COLO668 (cell line): ENCODE measurements around the gene SRPRB.
A peak's percentile ranks its signal among the peaks of the same experiment; 100 is the strongest.
"Not testable (repeated sequence)": the region's sequence is repeated elsewhere in the genome, so short reads cannot be mapped to it uniquely, and the experiment has no call there.

Experiments used
- DNase-seq: peaks from one replicate; lab custom pipeline; 2025; ENCODE audit not compliant: unreplicated experiment; lab: John Stamatoyannopoulos, UW

SRPRB gene

DNA sequence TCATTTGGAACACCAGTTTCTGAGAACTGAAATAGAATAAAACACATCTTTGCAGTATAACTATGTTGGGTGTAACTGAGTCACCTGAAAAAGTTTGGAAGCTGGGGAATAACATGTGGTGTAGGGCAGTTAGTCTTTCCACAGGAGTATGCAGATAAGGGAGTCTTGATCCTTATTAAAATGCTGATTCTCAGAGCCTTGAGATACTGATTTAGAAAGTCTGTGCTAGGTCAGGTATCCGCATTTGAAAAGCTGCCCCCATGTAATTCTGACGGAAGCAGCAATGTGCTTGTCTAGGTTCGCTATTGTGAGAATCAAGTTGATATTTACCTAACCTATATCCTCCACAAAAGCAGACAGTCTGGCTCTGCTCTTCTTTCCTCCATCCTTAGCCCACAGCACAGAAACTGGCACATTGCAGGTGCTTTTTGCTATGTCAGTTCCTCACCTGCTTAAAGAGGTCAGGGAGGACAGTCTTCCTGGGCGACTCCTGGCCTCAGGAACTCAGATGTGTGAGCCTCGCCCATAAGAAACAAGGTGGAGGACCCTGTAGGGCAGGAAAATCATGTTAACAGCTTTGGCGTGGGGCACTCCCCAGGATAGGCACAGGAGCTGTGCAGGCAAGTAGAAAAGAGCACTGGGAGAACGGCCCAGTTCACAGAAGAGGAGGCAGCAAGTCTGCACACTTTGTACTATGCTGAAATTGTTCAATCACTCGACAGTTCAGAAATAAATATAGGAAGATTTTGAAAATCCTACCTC, 27.6 kb upstream of the SRPRB start:
- DNase-seq = no peak

DNA sequence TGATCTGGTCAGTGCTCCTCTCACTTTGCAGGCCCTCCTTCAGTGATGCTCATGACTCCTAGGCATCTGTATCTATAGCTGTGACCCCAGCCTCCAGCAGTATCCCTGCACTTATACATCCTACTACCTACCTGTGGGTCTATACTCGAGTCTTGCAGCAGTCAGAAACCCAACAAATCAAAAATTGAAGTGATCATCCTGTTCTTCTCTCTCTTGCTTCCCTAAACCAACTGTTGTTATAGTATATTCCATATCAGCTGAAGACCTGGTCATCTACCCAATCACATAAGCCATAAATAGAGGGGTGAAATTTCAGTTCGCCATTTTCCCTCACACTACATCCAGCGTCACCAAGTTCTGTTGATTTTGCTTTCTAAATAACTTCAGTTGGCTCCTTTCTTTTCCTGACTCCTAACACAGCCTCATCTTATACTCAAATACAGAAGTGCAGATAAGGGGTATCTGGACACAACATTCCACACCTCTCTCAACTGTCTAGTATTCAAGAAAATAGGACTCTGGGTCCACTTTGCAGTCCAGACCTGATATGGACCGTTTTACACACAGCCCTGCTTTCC, 25.9 kb upstream of the SRPRB start:
- DNase-seq = no peak

DNA sequence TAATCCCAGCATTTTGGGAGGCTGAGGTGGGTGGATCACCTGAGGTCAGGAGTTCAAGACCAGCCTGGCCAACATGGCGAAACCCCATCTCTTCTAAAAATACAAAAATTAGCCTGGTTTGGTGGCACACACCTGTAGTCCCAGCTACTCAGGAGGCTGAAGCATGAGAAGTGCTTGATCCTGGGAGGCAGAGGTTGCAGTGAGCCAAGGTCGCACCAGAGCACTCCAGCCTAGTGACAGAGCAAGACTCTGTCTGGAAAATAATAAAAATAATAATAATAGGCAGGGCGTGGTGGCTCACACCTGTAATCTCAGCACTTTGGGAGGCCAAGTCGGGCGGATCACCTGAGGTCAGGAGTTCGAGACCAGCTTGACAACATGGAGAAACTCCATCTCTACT, 24.9 kb upstream of the SRPRB start:
- DNase-seq = not testable (repeated sequence)

DNA sequence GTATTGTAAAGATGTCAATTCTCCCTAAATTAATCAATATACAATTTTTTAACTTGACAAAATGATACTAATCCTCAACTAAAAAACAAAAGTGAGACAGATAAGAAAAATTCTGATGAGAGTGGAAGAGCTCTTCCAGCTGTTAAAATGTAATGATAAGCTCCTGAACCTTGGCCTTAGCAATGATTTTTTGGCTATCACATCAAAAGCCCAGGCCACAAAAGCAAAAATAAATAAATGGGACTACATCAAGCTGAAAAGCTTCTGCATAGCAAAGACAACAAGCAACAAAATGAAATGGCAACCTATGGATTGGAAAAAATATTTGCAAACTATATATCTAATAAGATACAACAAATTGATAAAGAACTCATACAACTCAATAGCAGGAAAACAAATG, 24.0 kb upstream of the SRPRB start:
- no peak for DNase-seq

GRCh38 chr3:133782454-133782853, 23.2 kb upstream of the SRPRB start:
- DNase-seq = no peak

GRCh38 chr3:133783762-133784161, 21.9 kb upstream of the SRPRB start:
- no peak for DNase-seq

DNA sequence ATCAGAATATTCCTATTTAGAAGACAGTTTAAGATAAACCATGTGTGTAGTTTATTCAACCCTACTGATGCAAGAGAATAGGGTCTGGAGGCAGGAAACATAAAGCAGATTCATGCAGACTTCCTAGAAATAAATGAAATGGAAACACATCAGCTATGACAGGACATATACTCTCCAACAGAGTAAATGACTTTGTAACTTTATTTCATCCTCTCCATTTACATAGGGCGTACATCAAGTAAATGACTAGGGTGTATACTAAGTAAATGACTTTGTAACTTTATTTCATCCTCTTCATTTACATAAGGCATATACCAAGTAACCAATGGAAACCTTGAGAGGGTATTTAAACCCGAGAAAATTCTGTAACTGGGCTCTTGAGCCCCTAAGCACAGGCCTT, 17.6 kb upstream of the SRPRB start:
- no peak for DNase-seq

DNA sequence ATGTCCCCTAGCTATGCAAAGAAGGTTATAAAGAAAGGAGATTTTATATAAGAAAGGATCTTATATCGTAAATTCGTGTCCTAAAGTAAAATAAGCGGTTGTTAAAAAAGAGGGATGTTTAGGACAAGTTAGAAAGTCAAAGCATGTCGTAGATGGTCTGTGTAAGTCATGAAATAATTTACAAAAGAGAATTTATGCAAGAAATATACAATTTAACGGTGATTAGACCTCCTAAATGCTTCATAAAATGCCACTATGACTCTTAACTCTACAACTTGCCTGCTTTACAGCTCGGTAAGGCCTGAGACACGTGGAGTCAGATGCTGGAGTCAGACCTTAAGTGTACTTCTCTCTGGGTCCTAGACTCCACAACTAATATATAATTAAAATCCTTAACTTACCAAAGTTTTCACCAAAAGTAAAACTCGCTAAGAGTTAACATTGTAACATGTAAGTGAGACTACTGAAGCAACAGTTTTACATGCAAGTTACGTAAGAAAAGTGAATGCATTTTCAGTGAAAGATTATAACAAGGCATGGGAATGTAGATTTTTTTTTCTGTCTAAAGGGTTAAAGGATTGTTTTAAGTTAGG, 13.3 kb upstream of the SRPRB start:
- DNase-seq = no peak

- DNase-seq = no peak
Observed at GRCh38 chr3:133797396-133798105, 8.1 kb upstream of the SRPRB start.

GRCh38 chr3:133799794-133800585, 5.6 kb upstream of the SRPRB start:
- DNase-seq = no peak

DNA sequence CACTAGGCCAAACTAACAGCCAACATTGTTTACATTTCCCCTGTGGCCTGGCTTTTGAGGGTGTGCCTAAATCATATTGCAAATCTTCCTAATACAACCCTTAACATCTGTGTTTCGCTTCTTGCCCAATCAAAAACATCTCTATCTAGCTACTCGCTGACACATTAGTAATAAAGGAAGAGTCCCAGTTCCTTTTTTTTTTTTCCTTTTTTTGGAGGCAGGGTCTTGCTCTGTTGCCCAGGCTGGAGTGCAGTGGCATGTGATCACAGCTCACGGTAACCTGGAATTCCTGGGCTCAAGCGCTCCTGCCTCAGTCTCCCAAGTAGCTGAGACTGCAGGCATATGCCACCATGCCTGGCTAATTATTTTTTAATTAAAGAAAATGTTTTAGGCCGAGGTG, 2.1 kb upstream of the SRPRB start:
- DNase-seq = no peak

- no peak for DNase-seq
Observed at GRCh38 chr3:133804896-133805295, 719 bp upstream of the SRPRB start.

GRCh38 chr3:133805384-133805701, 272 bp upstream of the SRPRB start:
- no peak for DNase-seq

GRCh38 chr3:133812872-133813271, 7.3 kb downstream of the SRPRB start:
- DNase-seq = no peak

DNA sequence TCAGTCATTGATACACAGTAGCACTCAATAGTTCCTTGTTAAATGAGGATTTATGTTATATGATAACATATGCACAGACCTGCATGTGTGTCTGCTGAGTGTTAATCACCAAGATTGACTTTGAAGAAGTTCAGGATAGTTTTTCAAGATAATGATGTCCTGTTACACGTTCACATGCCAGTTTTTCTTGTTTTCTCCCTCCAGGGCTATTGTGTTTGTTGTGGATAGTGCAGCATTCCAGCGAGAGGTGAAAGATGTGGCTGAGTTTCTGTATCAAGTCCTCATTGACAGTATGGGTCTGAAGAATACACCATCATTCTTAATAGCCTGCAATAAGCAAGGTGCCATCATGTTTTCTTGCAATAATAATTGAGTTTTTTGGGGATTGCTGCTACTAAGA, 9.8 kb downstream of the SRPRB start:
- no peak for DNase-seq

DNA sequence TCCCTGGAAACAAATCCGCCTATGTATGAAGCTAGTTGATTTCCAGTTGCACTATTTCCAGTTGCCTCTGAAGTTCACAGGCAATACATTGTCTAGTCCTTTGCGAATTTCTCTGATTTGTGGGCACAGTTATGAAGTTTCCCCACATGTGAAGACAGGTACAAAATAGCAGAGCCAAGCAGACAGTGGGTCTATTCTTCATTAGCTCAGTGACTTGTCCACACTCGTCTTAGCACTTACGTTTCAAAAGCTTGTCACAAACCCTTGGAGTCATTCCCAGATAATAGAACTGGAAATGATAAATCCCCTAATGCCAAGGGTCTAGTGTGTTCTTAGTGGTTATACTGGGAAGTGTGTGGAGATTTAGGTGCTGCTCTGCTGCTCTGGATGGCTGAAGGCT, 14.5 kb downstream of the SRPRB start:
- DNase-seq = no peak

DNA sequence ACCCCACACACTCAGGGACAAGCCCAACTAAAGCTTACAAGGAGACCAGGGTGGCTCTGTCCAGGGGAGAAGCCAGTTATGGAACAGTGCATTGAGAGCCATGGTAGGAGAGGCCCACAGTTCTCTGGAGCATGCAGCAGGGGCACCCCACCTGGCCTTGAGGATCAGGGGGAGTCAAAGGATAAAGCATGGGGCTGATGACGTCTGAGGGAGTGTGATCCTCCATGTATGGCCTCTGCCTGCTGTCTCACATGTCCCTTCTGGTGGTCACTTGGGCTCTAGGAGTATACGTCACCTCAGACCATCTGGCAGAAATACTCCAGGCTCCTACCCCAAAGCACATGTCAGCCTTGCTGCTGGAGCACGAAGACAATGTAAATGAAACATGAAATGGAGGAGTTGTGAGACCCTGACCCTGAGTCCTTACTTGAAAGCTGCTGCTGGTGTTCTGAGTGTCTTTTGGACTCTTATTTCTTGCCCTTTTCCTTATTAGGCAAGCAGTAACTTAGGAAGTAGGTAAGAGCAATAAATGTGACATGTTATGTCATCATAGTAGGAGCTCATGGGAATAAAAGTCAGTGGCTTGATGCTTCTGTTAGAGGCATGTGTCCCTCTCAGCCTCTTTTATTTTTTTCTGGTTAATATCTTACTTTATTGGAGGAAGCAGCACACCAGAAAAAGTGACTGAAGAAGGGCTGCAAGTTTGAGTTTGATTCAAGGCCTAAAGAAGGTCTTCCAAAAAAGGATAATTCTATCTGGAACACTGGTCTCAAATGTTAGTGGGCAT, 15.5 kb downstream of the SRPRB start:
- DNase-seq = no peak

- DNase-seq = peak; percentile 24
Observed at GRCh38 chr3:133821767-133822638, 16.4 kb downstream of the SRPRB start.

GRCh38 chr3:133824961-133825485, 19.4 kb downstream of the SRPRB start:
- DNase-seq = no peak
